Breast epithelium (tissue), 4 donors: ENCODE measurements around the gene ME2. TPM values are rescaled to one million over a fixed set of nuclear protein-coding genes. Genes with fewer than 3 reads are reported as not detected.

Experiments used
- DNase-seq, 2 donors: peaks; one replicate each; pipeline ENCODE4 v3.0.0-alpha.2; 2019; ENCODE audit warnings: low spot score in 2 of 2
- H3K27ac ChIP-seq, 2 donors: fragments of 200-600 bp; sonication (generic) in 1 of 2; one replicate each; pipeline ENCODE4 v1.5.1; 2016 to 2019; ENCODE audit warnings: mild to moderate bottlenecking in 1 of 2
- H3K27me3 ChIP-seq, 2 donors: fragments of 200-600 bp; sonication (generic) in 1 of 2; one replicate each; pipeline versions ENCODE4 v1.5.1 to v1.6.0; 2017 to 2019; ENCODE audit warnings: control low read depth in 1 of 2, mild to moderate bottlenecking in 1 of 2
- H3K36me3 ChIP-seq: fragments of 200-600 bp; one replicate; pipeline ENCODE4 v1.5.1; 2019
- H3K4me1 ChIP-seq, 2 donors: fragments of 200-600 bp; sonication (generic); one replicate each; pipeline ENCODE4 v1.5.1; 2016 to 2019; ENCODE audit warnings: control low read depth in 1 of 2
- H3K4me3 ChIP-seq, 3 donors: fragments of 200-600 bp; sonication (generic); 1 replicate in 2 of 3; 2 replicates in 1 of 3; pipeline ENCODE4 v1.5.1; 2016 to 2019; ENCODE audit warnings: mild to moderate bottlenecking in 3 of 3, moderate library complexity in 2 of 3
- H3K9me3 ChIP-seq, 2 donors: fragments of 200-600 bp; sonication (generic) in 1 of 2; one replicate each; pipeline ENCODE4 v1.5.1; 2016 to 2019; ENCODE audit warnings: control low read depth in 1 of 2
- POLR2A ChIP-seq: fragments of 450-650 bp; IDR thresholded peaks from one replicate; pipeline ENCODE4 v1.6.1; 2016; ENCODE audit warnings: antibody characterized with exemption, mild to moderate bottlenecking, moderate library complexity
- POLR2AphosphoS5 ChIP-seq, 3 donors: sonication (generic); formaldehyde crosslinking; IDR thresholded peaks; one replicate each; pipeline ENCODE4 v1.6.1; 2017; ENCODE audit warnings: antibody characterized with exemption in 3 of 3
- intact Hi-C: fragments of 100-400 bp; cut with DNase I; formaldehyde crosslinking; loops from one replicate; pipeline ENCODE4 v1.15.1; 2023; ENCODE audit warnings: low total_unique reads
- total RNA-seq, 3 donors: library from RNA; depleted of rRNA; stranded (reverse); fragments of >200 nt; gene quantifications; one replicate each; pipeline ENCODE4 v1.1.0, GENCODE V29; 2016
- TF ChIP-seq, protein P1 (sequence below), 3 donors: fragments of 450-650 bp; IDR thresholded peaks; one replicate each; pipeline ENCODE4 v1.5.1; 2016 to 2017; ENCODE audit warnings: antibody characterized with exemption in 3 of 3, mild to moderate bottlenecking in 3 of 3, moderate library complexity in 3 of 3

Gene ME2
- total RNA-seq, 3 donors from 2014 or later: 33.4 to 37.8 (median 37.3) TPM

- TF ChIP-seq, protein P1, sequence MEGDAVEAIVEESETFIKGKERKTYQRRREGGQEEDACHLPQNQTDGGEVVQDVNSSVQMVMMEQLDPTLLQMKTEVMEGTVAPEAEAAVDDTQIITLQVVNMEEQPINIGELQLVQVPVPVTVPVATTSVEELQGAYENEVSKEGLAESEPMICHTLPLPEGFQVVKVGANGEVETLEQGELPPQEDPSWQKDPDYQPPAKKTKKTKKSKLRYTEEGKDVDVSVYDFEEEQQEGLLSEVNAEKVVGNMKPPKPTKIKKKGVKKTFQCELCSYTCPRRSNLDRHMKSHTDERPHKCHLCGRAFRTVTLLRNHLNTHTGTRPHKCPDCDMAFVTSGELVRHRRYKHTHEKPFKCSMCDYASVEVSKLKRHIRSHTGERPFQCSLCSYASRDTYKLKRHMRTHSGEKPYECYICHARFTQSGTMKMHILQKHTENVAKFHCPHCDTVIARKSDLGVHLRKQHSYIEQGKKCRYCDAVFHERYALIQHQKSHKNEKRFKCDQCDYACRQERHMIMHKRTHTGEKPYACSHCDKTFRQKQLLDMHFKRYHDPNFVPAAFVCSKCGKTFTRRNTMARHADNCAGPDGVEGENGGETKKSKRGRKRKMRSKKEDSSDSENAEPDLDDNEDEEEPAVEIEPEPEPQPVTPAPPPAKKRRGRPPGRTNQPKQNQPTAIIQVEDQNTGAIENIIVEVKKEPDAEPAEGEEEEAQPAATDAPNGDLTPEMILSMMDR (IDR thresholded peaks at IDR 0.05): no peak
- TF ChIP-seq POLR2A: no peak
- no peak for TF ChIP-seq POLR2AphosphoS5 (IDR thresholded peaks at IDR 0.05)
Observed at GRCh38 chr18:50847192-50847591, 31.7 kb upstream of the ME2 start.

GRCh38 chr18:50848061-50848551 lies 30.8 kb upstream of the ME2 start:
- H3K4me3 ChIP-seq: no peak overlapping the region
- H3K27me3 ChIP-seq: no peaks in the 10 kb centered on the region
- intact Hi-C loops: no loop called here
- H3K27ac ChIP-seq: no peak overlapping the region
- TF ChIP-seq POLR2A (no peak), POLR2AphosphoS5 (IDR thresholded peaks at IDR 0.05) (no peak)
- TF ChIP-seq, protein P1 (IDR thresholded peaks at IDR 0.05): no peak
- no peaks in the 10 kb centered on the region for H3K4me1 ChIP-seq
- H3K36me3 ChIP-seq: no peaks in the 10 kb centered on the region
- DNase-seq: no peak
- no peaks in the 10 kb centered on the region for H3K9me3 ChIP-seq

More at GRCh38 chr18:50847192-50847591, 31.7 kb upstream of the ME2 start:
- Histone ChIP-seq H3K4me1 (no peaks in the 10 kb centered on the region), H3K9me3 (no peaks in the 10 kb centered on the region), H3K27ac (no peak overlapping the region), H3K27me3 (no peaks in the 10 kb centered on the region), H3K36me3 (no peaks in the 10 kb centered on the region), H3K4me3 (no peak overlapping the region)
- intact Hi-C loops: no loop called here
- no peak for DNase-seq

GRCh38 chr18:50848991-50849390 lies 29.9 kb upstream of the ME2 start:
- Histone ChIP-seq H3K36me3 (no peaks in the 10 kb centered on the region), H3K9me3 (no peaks in the 10 kb centered on the region), H3K4me3 (no peak overlapping the region), H3K27ac (no peak overlapping the region), H3K27me3 (no peaks in the 10 kb centered on the region), H3K4me1 (no peaks in the 10 kb centered on the region)
- no peak for DNase-seq
- TF ChIP-seq, protein P1 (IDR thresholded peaks at IDR 0.05): no peak
- TF ChIP-seq POLR2A: no peak
- no peak for TF ChIP-seq POLR2AphosphoS5 (IDR thresholded peaks at IDR 0.05)
- intact Hi-C loops: no loop called here

- Histone ChIP-seq H3K27me3 (no peaks in the 10 kb centered on the region), H3K9me3 (no peaks in the 10 kb centered on the region), H3K4me3 (no peak overlapping the region), H3K4me1 (no peaks in the 10 kb centered on the region), H3K36me3 (no peaks in the 10 kb centered on the region), H3K27ac (no peak overlapping the region)
- TF ChIP-seq POLR2AphosphoS5 (IDR thresholded peaks at IDR 0.05): no peak
- no peak for TF ChIP-seq POLR2A
- TF ChIP-seq, protein P1 (IDR thresholded peaks at IDR 0.05): no peak
- DNase-seq: no peak
- intact Hi-C loops: no loop called here
Observed at GRCh38 chr18:50849419-50849821, 29.5 kb upstream of the ME2 start.

DNA sequence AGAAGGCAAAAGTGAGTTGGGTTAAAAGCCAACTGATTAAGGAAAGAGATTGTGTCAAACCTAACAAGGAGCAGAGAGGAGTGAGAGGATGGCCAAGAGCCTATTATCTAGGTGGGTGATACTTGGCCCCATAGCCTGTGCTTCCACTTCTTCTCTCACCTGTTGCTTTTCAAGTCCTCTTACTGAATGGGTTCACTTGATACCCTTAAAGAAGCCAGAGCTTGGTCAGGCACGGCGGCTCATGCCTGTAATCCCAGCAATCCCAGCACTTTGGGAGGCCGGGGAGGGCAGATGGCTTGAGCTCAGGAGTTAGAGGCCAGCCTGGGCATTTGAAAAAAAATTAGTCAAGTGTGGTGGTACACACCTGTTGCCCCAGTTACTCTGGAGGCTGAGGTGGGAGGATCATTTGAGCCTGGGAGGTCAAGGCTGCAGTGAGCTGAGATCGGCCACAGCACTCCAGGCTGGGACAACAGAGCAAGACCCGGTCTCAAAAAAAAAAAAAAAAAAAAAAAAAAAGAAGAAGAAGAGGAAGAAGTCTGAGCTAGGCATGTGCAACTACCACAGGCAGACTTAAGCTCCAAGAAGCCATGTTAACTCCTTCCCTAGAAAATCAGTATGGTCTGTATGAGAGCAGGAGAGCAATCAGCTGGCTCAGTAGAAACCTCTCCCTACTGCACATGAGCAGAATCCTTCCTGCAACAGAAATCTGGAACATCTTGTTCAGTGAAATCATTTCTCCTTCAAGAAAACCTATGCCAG lies 28.4 kb upstream of the ME2 start:
- DNase-seq: no peak

More for the DNA sequence above, 28.4 kb upstream of the ME2 start:
- intact Hi-C loops: no loop called here
- no peaks in the 10 kb centered on the region for H3K9me3 ChIP-seq
- TF ChIP-seq, protein P1 (IDR thresholded peaks at IDR 0.05): no peak
- no peaks in the 10 kb centered on the region for H3K36me3 ChIP-seq
- H3K4me1 ChIP-seq: no peaks in the 10 kb centered on the region
- H3K4me3 ChIP-seq: no peak overlapping the region
- H3K27ac ChIP-seq: no peak overlapping the region
- no peaks in the 10 kb centered on the region for H3K27me3 ChIP-seq
